K562 (cell line): ENCODE measurements around the gene FRRS1.

Source experiments
- CCAR2 ChIP-seq: fragments of 200-400 bp; formaldehyde crosslinking; IDR thresholded peaks from 2 replicates; pipeline ENCODE4 v1.6.1; 2017; ENCODE audit warnings: mild to moderate bottlenecking, low read depth, low read length
- CCNT2 ChIP-seq: IDR thresholded peaks from 2 replicates; pipeline ENCODE4 v1.6.1; 2011; ENCODE audit warnings: borderline replicate concordance, low read depth, mild to moderate bottlenecking, moderate library complexity, mixed read lengths, low read length; ENCODE audit not compliant: insufficient read length; ENCODE audit errors: extremely low read depth
- ESRRA ChIP-seq: fragments of 450-650 bp; IDR thresholded peaks from 2 replicates; pipeline ENCODE4 v1.6.1; 2014; ENCODE audit warnings: low read depth, mild to moderate bottlenecking, moderate library complexity, borderline replicate concordance
- JUND ChIP-seq, 2 experiments: IDR thresholded peaks; 2 replicates in 1 of 2; 3 replicates in 1 of 2; pipeline ENCODE4 v1.6.1; 2011; ENCODE audit warnings: borderline replicate concordance in 2 of 2, low read depth in 2 of 2, low read length in 2 of 2, improper control_type of control experiment in 1 of 2, missing biosample characterization in 1 of 2, missing genetic modification characterization in 1 of 2, missing genetic modification reagents in 1 of 2
- KHSRP ChIP-seq: fragments of 450-650 bp; IDR thresholded peaks from 2 replicates; pipeline ENCODE4 v1.6.1; 2017
- SIN3A ChIP-seq, 2 experiments: fragments of 150-350 bp in 1 of 2; IDR thresholded peaks; 2 replicates each; pipeline ENCODE4 v1.6.1; 2011 to 2016; ENCODE audit warnings: borderline replicate concordance in 2 of 2, low read depth in 2 of 2, low read length in 2 of 2, mild to moderate bottlenecking in 2 of 2, moderate library complexity in 2 of 2; ENCODE audit not compliant: control insufficient read depth in 1 of 2

DNA sequence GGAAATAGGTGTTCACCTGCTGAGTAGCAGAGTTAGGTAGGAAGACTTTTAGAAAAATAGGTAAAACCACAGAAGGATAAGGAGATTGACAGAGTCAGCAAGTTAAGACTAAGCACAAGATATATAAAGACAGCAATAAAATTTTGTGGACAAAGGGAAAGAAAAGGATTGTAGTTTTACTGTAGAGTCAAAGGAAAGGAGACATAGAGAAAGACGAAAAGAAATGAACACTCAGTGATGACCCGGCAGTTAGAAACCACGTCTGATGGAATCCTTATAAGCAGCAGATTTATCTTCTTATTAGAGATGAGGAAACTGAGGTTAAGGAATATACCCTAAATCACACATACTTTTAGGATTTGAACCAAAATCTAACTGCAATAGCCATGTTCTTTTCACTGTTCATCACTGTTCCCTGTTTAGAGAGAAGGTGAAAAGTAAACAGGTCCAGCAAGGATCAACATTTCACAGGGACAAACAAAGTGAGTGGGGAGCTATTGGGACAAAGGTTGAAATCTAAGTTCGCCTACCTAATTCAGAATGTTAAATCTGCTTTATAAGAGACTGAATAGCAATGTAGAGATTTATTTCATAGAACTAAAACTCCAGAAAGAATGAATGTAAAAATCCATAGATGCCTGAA is 6.8 kb downstream of the FRRS1 start:
- no peak for TF ChIP-seq CCNT2
- TF ChIP-seq SIN3A (IDR thresholded peaks at IDR 0.05; ENCODE audit: borderline replicate concordance in 2 of 2, control insufficient read depth in 1 of 2, low read depth in 2 of 2, low read length in 2 of 2): no peak
- TF ChIP-seq KHSRP: no peak
- no peak for TF ChIP-seq ESRRA
- no peak for TF ChIP-seq JUND (IDR thresholded peaks at IDR 0.05; ENCODE audit: borderline replicate concordance, low read depth, low read length)
- no peak for TF ChIP-seq JUND (tag; IDR thresholded peaks at IDR 0.05; ENCODE audit: borderline replicate concordance, low read depth, low read length)
- no peak for TF ChIP-seq CCAR2
